Naive thymus-derived CD8-positive, alpha-beta T cell (primary cell): ENCODE results near the gene ARID3A. TPM values are rescaled to one million over a fixed set of nuclear protein-coding genes. Genes with fewer than 3 reads are reported as not detected.

ENCODE experiments used
- ATAC-seq, 2 donors: fragments of 150-1000 bp; cut with Tn5 transposase in 1 of 2; sonication (Bioruptor Pico), chemical (Tn5 transposase) in 1 of 2; 1 replicate in 1 of 2; 2 replicates in 1 of 2; pipeline ENCODE4 v1.10.0; 2021; ENCODE audit warnings: mild to moderate bottlenecking in 2 of 2, moderate library complexity in 2 of 2
- POLR2A ChIA-PET: fragments of 350-600 bp; sonication (Branson Sonifier 250); formaldehyde crosslinking; loops from one replicate; lab custom pipeline; 2021; ENCODE audit warnings: antibody characterized with exemption; lab: Charles Lee
- DNase-seq, 10 donors: peaks; one replicate each; pipeline versions ENCODE4 v3.0.0 to v3.0.0-alpha.2; 2020 to 2022
- H3K27ac Mint-ChIP-seq, 10 donors: one replicate each; pipeline ENCODE4 v1.8.0; 2020 to 2022; ENCODE audit warnings: mild to moderate bottlenecking in 10 of 10, mixed read lengths in 10 of 10, moderate library complexity in 4 of 10, inconsistent platforms in 1 of 10
- H3K27me3 Mint-ChIP-seq, 5 donors: one replicate each; pipeline ENCODE4 v1.8.0; 2021 to 2022; ENCODE audit warnings: mixed read lengths in 5 of 5
- H3K36me3 Mint-ChIP-seq, 3 donors: one replicate each; pipeline ENCODE4 v1.8.0; 2020 to 2022; ENCODE audit warnings: mixed read lengths in 3 of 3, mild to moderate bottlenecking in 2 of 3, inconsistent platforms in 1 of 3
- H3K4me1 Mint-ChIP-seq, 4 donors: one replicate each; pipeline ENCODE4 v1.8.0; 2021 to 2022; ENCODE audit warnings: mixed read lengths in 4 of 4
- H3K4me3 Mint-ChIP-seq, 10 donors: one replicate each; pipeline ENCODE4 v1.8.0; 2020 to 2022; ENCODE audit warnings: mild to moderate bottlenecking in 10 of 10, mixed read lengths in 10 of 10, moderate library complexity in 6 of 10, inconsistent platforms in 1 of 10
- H3K9me3 Mint-ChIP-seq, 9 donors: one replicate each; pipeline ENCODE4 v1.8.0; 2020 to 2022; ENCODE audit warnings: mixed read lengths in 9 of 9, mild to moderate bottlenecking in 3 of 9, inconsistent platforms in 1 of 9, moderate library complexity in 1 of 9
- polyA plus RNA-seq, 3 donors: library from polyadenylated mRNA; unstranded; fragments of 300-500 nt; fragmentation: Illumina TruSeq; gene quantifications; one replicate each; pipeline ENCODE4 v1.2.3, GENCODE V29; 2021
- total RNA-seq, 8 experiments: library from RNA in 2 of 8; stranded (reverse) in 2 of 8; gene quantifications; one replicate each; pipeline ENCODE4 v1.2.3 and lab custom pipeline; 2021 to 2026

Gene ARID3A
- total and polyA plus RNA-seq, 5 experiments from 2014 or later = 0.09 to 5.0 (median 0.58) TPM

- Mint-ChIP-seq H3K36me3 (peaks cover 0 to 13% (median 0%) of the 10 kb centered on the region in 3 donors), H3K9me3 (no peaks in the 10 kb centered on the region), H3K27ac (peak overlapping the region in 2 of 10 donors; percentile 34 to 48), H3K27me3 (peaks cover 0 to 4% (median 0%) of the 10 kb centered on the region in 5 donors), H3K4me1 (peaks cover 5 to 14% (median 9%) of the 10 kb centered on the region in 4 donors), H3K4me3 (no peak overlapping the region)
- POLR2A ChIA-PET = no interaction called here
- DNase-seq = no peak
- ATAC-seq = no peak
Observed at GRCh38 chr19:991932-992669, 66.3 kb downstream of the ARID3A start.

GRCh38 chr19:992670-993055, 66.8 kb downstream of the ARID3A start:
- Mint-ChIP-seq H3K27me3 (peaks cover 0 to 5% (median 0%) of the 10 kb centered on the region in 5 donors), H3K4me3 (no peak overlapping the region), H3K9me3 (no peaks in the 10 kb centered on the region), H3K36me3 (peaks cover 0 to 12% (median 0%) of the 10 kb centered on the region in 3 donors), H3K4me1 (peaks cover 5 to 15% (median 10%) of the 10 kb centered on the region in 4 donors), H3K27ac (peak overlapping the region in 3 of 10 donors; percentile 50 to 80 (median 58))
- no peak for ATAC-seq
- no peak for DNase-seq
- POLR2A ChIA-PET = interaction anchor here (0.6 to 1.1 kb wide), 2 partner anchors 8 to 194 kb away, joined by 3 read pairs; no protein-coding TSS in a partner anchor

DNA sequence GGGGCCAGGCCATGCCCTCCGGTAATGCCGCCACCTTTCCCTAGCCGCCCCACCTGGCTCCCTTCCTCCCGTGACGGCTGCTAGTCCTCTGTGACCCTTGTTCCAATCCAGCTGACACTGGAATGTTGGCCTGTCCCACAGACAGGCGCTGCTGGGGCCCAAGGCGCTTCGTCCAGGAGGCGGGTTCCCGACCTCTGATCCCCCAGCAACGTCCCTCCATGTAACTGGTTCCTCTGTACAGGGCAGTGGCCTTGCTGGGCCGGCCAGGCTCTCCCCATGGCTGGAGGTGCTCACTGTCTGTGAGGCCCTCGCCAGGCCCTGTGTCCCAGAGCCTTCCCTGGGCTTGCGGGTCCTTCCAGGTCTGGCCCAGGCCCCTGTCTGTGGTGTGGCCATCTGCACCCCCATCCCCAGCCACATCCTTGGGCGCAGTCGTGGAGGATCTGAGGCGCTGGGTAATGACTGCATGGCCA, 67.6 kb downstream of the ARID3A start:
- Mint-ChIP-seq H3K4me1 (peaks cover 4 to 20% (median 13%) of the 10 kb centered on the region in 4 donors), H3K4me3 (no peak overlapping the region), H3K9me3 (no peaks in the 10 kb centered on the region), H3K27me3 (peaks cover 0 to 12% (median 0%) of the 10 kb centered on the region in 5 donors), H3K36me3 (peaks cover 0 to 8% (median 0%) of the 10 kb centered on the region in 3 donors), H3K27ac (peak overlapping the region in 4 of 10 donors; percentile 17 to 82 (median 52))
- POLR2A ChIA-PET = interaction anchor here (0.6 to 1.1 kb wide), 2 partner anchors 9 to 194 kb away, joined by 3 read pairs; no protein-coding TSS in a partner anchor
- DNase-seq (no peak), ATAC-seq (no peak)

- Mint-ChIP-seq H3K4me1 (peaks cover 4 to 17% (median 13%) of the 10 kb centered on the region in 4 donors), H3K9me3 (peaks cover 0 to 3% (median 0%) of the 10 kb centered on the region in 9 donors), H3K27ac (peak overlapping the region in 2 of 10 donors; percentile 39 to 82), H3K36me3 (peaks cover 0 to 8% (median 0%) of the 10 kb centered on the region in 3 donors), H3K4me3 (no peak overlapping the region), H3K27me3 (peaks cover 0 to 15% (median 3%) of the 10 kb centered on the region in 5 donors)
- POLR2A ChIA-PET = interaction anchor here (1.1 to 5.4 kb wide), 3 partner anchors 8 to 27 kb away, joined by 3 to 42 read pairs (median 7); partner anchors contain the start of genes RNU6-2, TMEM259 and WDR18
- ATAC-seq (no peak), DNase-seq (no peak)
Observed at GRCh38 chr19:993831-994393, 68.1 kb downstream of the ARID3A start.

- Mint-ChIP-seq H3K27ac (peak overlapping the region in 1 of 10 donors; percentile 34), H3K36me3 (peaks cover 0 to 10% (median 0%) of the 10 kb centered on the region in 3 donors), H3K4me1 (peaks cover 4 to 20% (median 16%) of the 10 kb centered on the region in 4 donors), H3K4me3 (no peak overlapping the region), H3K9me3 (peaks cover 0 to 3% (median 0%) of the 10 kb centered on the region in 9 donors), H3K27me3 (peaks cover 5 to 21% (median 9%) of the 10 kb centered on the region in 5 donors)
- ATAC-seq (no peak), DNase-seq (no peak)
- POLR2A ChIA-PET = interaction anchor here (0.9 to 5.4 kb wide), 5 partner anchors 9 to 95 kb away, joined by 3 to 42 read pairs (median 27); partner anchors contain the start of genes ARHGAP45, RNU6-2, TMEM259 and WDR18
Observed at GRCh38 chr19:994516-994915, 68.7 kb downstream of the ARID3A start.

- H3K27me3 Mint-ChIP-seq = peaks cover 5 to 25% (median 11%) of the 10 kb centered on the region in 5 donors
- DNase-seq = no peak
- H3K36me3 Mint-ChIP-seq = peaks cover 0 to 10% (median 0%) of the 10 kb centered on the region in 3 donors
- H3K4me1 Mint-ChIP-seq = peaks cover 4 to 20% (median 16%) of the 10 kb centered on the region in 4 donors
- peak overlapping the region in 1 of 10 donors; percentile 10 for H3K4me3 Mint-ChIP-seq
- POLR2A ChIA-PET = interaction anchor here (0.5 to 5.4 kb wide), 7 partner anchors 9 to 94 kb away, joined by 3 to 42 read pairs (median 7); partner anchors contain the start of genes ARHGAP45, RNU6-2, TMEM259 and WDR18
- peaks cover 0 to 3% (median 0%) of the 10 kb centered on the region in 9 donors for H3K9me3 Mint-ChIP-seq
- H3K27ac Mint-ChIP-seq = peak overlapping the region in 2 of 10 donors; percentile 51 to 75
- no peak for ATAC-seq
Observed at GRCh38 chr19:995051-995827, 69.4 kb downstream of the ARID3A start.

DNA sequence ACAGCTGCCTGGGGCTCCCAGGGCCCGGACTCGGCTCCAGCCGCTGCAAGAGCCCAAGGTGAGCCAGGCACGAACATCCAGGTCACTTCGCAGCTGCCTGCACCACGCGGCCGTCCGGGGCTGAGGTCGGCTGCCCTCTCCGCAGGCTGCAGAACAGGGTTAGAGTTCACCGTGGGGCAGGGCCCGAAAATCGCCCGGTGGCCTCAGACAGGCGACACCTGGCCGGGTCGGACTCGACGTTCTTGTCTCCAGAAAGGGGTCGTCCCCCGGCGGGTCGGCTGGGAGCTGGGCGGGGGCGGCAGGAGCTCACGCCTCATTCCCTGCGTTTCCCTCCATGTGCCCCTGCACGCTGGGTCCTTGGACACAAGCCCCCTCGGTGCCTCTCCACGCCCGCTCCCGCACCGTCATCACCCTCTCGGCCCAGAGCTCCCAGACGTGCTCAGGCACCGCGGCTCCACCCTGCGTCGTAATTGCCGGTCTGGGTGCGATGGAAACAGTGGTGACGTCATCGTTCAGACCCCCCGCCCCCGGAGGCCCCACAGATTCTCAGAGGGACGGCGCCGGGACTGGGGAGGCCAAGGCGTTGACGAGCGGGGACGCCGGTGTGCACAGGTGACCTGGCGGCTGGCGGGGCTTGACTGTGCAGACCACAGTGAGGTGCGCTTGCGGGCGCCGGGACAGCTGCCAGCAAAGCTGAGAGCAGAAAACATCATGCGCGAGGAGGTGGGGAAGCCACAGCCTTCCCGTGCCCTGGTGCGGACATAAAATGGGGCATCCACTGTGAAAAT, 70.4 kb downstream of the ARID3A start:
- Mint-ChIP-seq H3K4me3 (peak overlapping the region; percentile 61 to 87 (median 80)), H3K27me3 (peaks cover 5 to 30% (median 11%) of the 10 kb centered on the region in 5 donors), H3K9me3 (peaks cover 0 to 3% (median 0%) of the 10 kb centered on the region in 9 donors), H3K36me3 (peaks cover 0 to 7% (median 0%) of the 10 kb centered on the region in 3 donors), H3K4me1 (peaks cover 6 to 20% (median 19%) of the 10 kb centered on the region in 4 donors), H3K27ac (peak overlapping the region; percentile 51 to 96 (median 94))
- ATAC-seq (peak; percentile 84 to 87), DNase-seq (peak; percentile 55 to 94 (median 86))
- POLR2A ChIA-PET = interaction anchor here (0.8 to 5.4 kb wide), 20 partner anchors 11 to 273 kb away, joined by 3 to 42 read pairs (median 6); partner anchors contain the start of genes ARHGAP45, CIRBP, CNN2 and RNU6-2

- ATAC-seq (no peak), DNase-seq (no peak)
- POLR2A ChIA-PET = interaction anchor here (0.7 to 5.4 kb wide), 12 partner anchors 9 to 216 kb away, joined by 3 to 42 read pairs (median 5); partner anchors contain the start of genes ARHGAP45, CNN2 and WDR18
- H3K4me1 Mint-ChIP-seq = peaks cover 10 to 28% (median 21%) of the 10 kb centered on the region in 4 donors
- peak overlapping the region in 5 of 10 donors; percentile 15 to 84 (median 55) for H3K27ac Mint-ChIP-seq
- peak overlapping the region in 4 of 10 donors; percentile 0 to 43 (median 28) for H3K4me3 Mint-ChIP-seq
- peaks cover 5 to 32% (median 11%) of the 10 kb centered on the region in 5 donors for H3K27me3 Mint-ChIP-seq
- H3K36me3 Mint-ChIP-seq = peaks cover 0 to 4% (median 0%) of the 10 kb centered on the region in 3 donors
- H3K9me3 Mint-ChIP-seq = peaks cover 0 to 3% (median 0%) of the 10 kb centered on the region in 9 donors
Observed at GRCh38 chr19:998064-998463, 72.2 kb downstream of the ARID3A start.

DNA sequence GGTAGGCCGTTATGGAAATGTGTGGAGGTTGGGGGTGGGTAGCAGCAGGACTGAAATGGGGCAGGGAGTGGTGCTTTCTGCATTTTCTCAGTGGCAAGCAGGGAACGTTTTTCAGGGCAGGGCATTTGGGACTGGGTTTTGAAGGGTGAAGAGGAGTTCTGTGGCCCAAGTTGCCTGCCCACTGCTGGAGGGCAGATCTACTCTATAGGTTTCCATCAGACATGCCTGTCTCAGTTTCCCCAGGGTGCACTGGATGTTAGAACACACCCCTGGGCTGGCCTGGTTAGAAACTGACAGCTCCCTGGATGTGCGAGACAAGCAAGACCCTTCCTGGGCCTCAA, 73.5 kb downstream of the ARID3A start:
- peaks cover 0 to 3% (median 0%) of the 10 kb centered on the region in 9 donors for H3K9me3 Mint-ChIP-seq
- H3K27ac Mint-ChIP-seq = peak overlapping the region in 3 of 10 donors; percentile 27 to 89 (median 80)
- no peak for ATAC-seq
- peaks cover 0 to 4% (median 0%) of the 10 kb centered on the region in 3 donors for H3K36me3 Mint-ChIP-seq
- POLR2A ChIA-PET = interaction anchor here (1.4 to 5.4 kb wide), 2 partner anchors 14 to 40 kb away, joined by 4 to 42 read pairs; partner anchors contain the start of genes ABCA7 and WDR18
- H3K4me1 Mint-ChIP-seq = peaks cover 10 to 28% (median 21%) of the 10 kb centered on the region in 4 donors
- peaks cover 5 to 32% (median 11%) of the 10 kb centered on the region in 5 donors for H3K27me3 Mint-ChIP-seq
- no peak for DNase-seq
- H3K4me3 Mint-ChIP-seq = peak overlapping the region; percentile 27 to 60 (median 50)

GRCh38 chr19:1000095-1000494, 74.3 kb downstream of the ARID3A start, which contains the start of gene GRIN3B:
TSS of gene GRIN3B (plus strand) at chr19:1000419. CDS start at chr19:1000438, 19 bp downstream.
- Mint-ChIP-seq H3K4me3 (peak within 1 kb of the TSS; percentile 41 to 69 (median 56)), H3K27me3 (peaks cover 5 to 32% (median 11%) of the 10 kb centered on the region in 5 donors), H3K4me1 (peaks cover 10 to 28% (median 21%) of the 10 kb centered on the region in 4 donors), H3K36me3 (peaks cover 0 to 4% (median 0%) of the 10 kb centered on the region in 3 donors), H3K27ac (peak within 1 kb of the TSS in 4 of 10 donors; percentile 8 to 89 (median 64)), H3K9me3 (peaks cover 0 to 3% (median 0%) of the 10 kb centered on the region in 9 donors)
- POLR2A ChIA-PET = interaction anchor here (0.7 kb wide), 1 partner anchor 104 kb away, joined by 3 read pairs; no protein-coding TSS in a partner anchor
- DNase-seq (peak; percentile 39 to 84 (median 51)), ATAC-seq (peak; percentile 9 to 12)
